Activated CD8-positive, alpha-beta T cell treated with anti-CD3 and anti-CD28 coated beads for 36 hours (primary cell): Measurements from ENCODE around the gene DNAJB4. TPM values are rescaled to one million over a fixed set of nuclear protein-coding genes. Genes with fewer than 3 reads are reported as not detected.

Experiments used
- ATAC-seq: fragments of 200-7000 bp; cut with Tn5 transposase; one replicate; pipeline ENCODE4 v1.10.0; 2021; ENCODE audit warnings: mild to moderate bottlenecking, moderate library complexity
- CTCF ChIA-PET: fragments of 350-600 bp; sonication (Branson Sonifier 250); formaldehyde crosslinking; loops from one replicate; lab custom pipeline; 2021; ENCODE audit warnings: antibody characterized with exemption; lab: Charles Lee
- POLR2A ChIA-PET: fragments of 350-600 bp; sonication (Branson Sonifier 250); formaldehyde crosslinking; loops from one replicate; lab custom pipeline; 2021; ENCODE audit warnings: antibody characterized with exemption; lab: Charles Lee
- DNase-seq: peaks from one replicate; pipeline ENCODE4 v3.0.0-alpha.2; 2020
- H3K27ac Mint-ChIP-seq: one replicate; pipeline ENCODE4 v1.8.0; 2021; ENCODE audit warnings: mild to moderate bottlenecking, mixed read lengths
- H3K27me3 Mint-ChIP-seq: one replicate; pipeline ENCODE4 v1.8.0; 2021; ENCODE audit warnings: mixed read lengths
- H3K36me3 Mint-ChIP-seq: one replicate; pipeline ENCODE4 v1.8.0; 2021; ENCODE audit warnings: low read depth, mixed read lengths
- H3K4me1 Mint-ChIP-seq: one replicate; pipeline ENCODE4 v1.8.0; 2021; ENCODE audit warnings: low read depth, mixed read lengths
- H3K4me3 Mint-ChIP-seq: one replicate; pipeline ENCODE4 v1.8.0; 2021; ENCODE audit warnings: mild to moderate bottlenecking, moderate library complexity, mixed read lengths
- H3K9me3 Mint-ChIP-seq: one replicate; pipeline ENCODE4 v1.8.0; 2021; ENCODE audit warnings: mixed read lengths
- intact Hi-C: fragments of 100-400 bp; cut with micrococcal nuclease; formaldehyde crosslinking; loops from one replicate; pipeline ENCODE4 v1.10.0; 2022
- total RNA-seq, 2 experiments: library from RNA; stranded (reverse); gene quantifications; one replicate each; pipeline ENCODE4 v1.2.3, GENCODE V29; 2021
- TF ChIP-seq, protein P1 (sequence below): fragments of 200-600 bp; IDR thresholded peaks from one replicate; pipeline ENCODE4 v1.8.0; 2022; ENCODE audit warnings: antibody characterized with exemption, mild to moderate bottlenecking

Gene DNAJB4
- total RNA-seq, 2 experiments from 2014 or later = 9.7 to 12.0 TPM

GRCh38 chr1:78007677-78008341 lies 3.1 kb downstream of the DNAJB4 start:
- intact Hi-C loops = no loop called here
- ChIA-PET POLR2A (interaction anchor here (9.3 kb wide), 1 partner anchor 28 kb away, joined by 203 read pairs; the partner anchor contains the start of gene FUBP1), CTCF (no interaction called here)
- no peak overlapping the region for H3K4me3 Mint-ChIP-seq
- DNase-seq = no peak
- peaks cover 2% of the 10 kb centered on the region for H3K27me3 Mint-ChIP-seq
- TF ChIP-seq, protein P1, sequence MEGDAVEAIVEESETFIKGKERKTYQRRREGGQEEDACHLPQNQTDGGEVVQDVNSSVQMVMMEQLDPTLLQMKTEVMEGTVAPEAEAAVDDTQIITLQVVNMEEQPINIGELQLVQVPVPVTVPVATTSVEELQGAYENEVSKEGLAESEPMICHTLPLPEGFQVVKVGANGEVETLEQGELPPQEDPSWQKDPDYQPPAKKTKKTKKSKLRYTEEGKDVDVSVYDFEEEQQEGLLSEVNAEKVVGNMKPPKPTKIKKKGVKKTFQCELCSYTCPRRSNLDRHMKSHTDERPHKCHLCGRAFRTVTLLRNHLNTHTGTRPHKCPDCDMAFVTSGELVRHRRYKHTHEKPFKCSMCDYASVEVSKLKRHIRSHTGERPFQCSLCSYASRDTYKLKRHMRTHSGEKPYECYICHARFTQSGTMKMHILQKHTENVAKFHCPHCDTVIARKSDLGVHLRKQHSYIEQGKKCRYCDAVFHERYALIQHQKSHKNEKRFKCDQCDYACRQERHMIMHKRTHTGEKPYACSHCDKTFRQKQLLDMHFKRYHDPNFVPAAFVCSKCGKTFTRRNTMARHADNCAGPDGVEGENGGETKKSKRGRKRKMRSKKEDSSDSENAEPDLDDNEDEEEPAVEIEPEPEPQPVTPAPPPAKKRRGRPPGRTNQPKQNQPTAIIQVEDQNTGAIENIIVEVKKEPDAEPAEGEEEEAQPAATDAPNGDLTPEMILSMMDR = no peak
- H3K27ac Mint-ChIP-seq = no peak overlapping the region
- peaks cover 4% of the 10 kb centered on the region for H3K36me3 Mint-ChIP-seq
- peaks cover 43% of the 10 kb centered on the region for H3K4me1 Mint-ChIP-seq
- H3K9me3 Mint-ChIP-seq = no peaks in the 10 kb centered on the region
- ATAC-seq = no peak

DNA sequence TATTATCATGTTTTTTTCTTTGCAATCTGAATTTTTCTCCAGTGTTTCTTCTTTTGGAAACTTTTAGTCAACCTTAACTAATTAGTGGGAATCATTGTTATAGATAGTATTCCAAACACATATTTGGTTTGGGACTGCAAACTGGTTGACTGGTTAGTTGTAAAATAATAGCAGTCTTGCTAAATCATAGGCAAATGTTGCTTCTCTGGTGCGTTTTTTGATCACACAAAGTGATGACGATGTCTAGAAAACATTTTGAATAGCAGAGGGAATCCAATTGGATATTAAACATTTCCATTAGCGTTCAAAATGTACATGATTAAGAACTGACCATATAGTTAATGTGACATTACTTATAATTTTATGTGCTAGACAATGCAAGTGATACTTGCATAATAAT lies 4.5 kb downstream of the DNAJB4 start:
- H3K4me3 Mint-ChIP-seq = no peak overlapping the region
- peaks cover 34% of the 10 kb centered on the region for H3K4me1 Mint-ChIP-seq
- intact Hi-C loops = no loop called here
- ChIA-PET POLR2A (interaction anchor here (9.3 kb wide), 1 partner anchor 29 kb away, joined by 203 read pairs; the partner anchor contains the start of gene FUBP1), CTCF (interaction anchor here (1.0 kb wide), 1 partner anchor 105 kb away, joined by 3 read pairs; no protein-coding TSS in a partner anchor)
- H3K9me3 Mint-ChIP-seq = no peaks in the 10 kb centered on the region
- TF ChIP-seq, protein P1 = no peak
- ATAC-seq (no peak), DNase-seq (no peak)
- H3K27me3 Mint-ChIP-seq = peaks cover 2% of the 10 kb centered on the region
- no peak overlapping the region for H3K27ac Mint-ChIP-seq
- H3K36me3 Mint-ChIP-seq = peaks cover 9% of the 10 kb centered on the region

- no peak overlapping the region for H3K27ac Mint-ChIP-seq
- H3K4me3 Mint-ChIP-seq = no peak overlapping the region
- intact Hi-C loops = no loop called here
- TF ChIP-seq, protein P1 = no peak
- ATAC-seq = no peak
- ChIA-PET CTCF (interaction anchor here (1.0 to 1.2 kb wide), 2 partner anchors 19 to 104 kb away, joined by 3 read pairs; no protein-coding TSS in a partner anchor), POLR2A (interaction anchor here (1.0 kb wide), 1 partner anchor 31 kb away, joined by 3 read pairs; the partner anchor contains the start of gene FUBP1)
- no peaks in the 10 kb centered on the region for H3K9me3 Mint-ChIP-seq
- peaks cover 6% of the 10 kb centered on the region for H3K36me3 Mint-ChIP-seq
- H3K4me1 Mint-ChIP-seq = peaks cover 30% of the 10 kb centered on the region
- H3K27me3 Mint-ChIP-seq = no peaks in the 10 kb centered on the region
- no peak for DNase-seq
Observed at GRCh38 chr1:78009836-78010235, 5.1 kb downstream of the DNAJB4 start.

- H3K36me3 Mint-ChIP-seq = peaks cover 13% of the 10 kb centered on the region
- H3K4me3 Mint-ChIP-seq = no peak overlapping the region
- no peaks in the 10 kb centered on the region for H3K9me3 Mint-ChIP-seq
- no peak for DNase-seq
- ATAC-seq = no peak
- intact Hi-C loops = no loop called here
- no peak overlapping the region for H3K27ac Mint-ChIP-seq
- TF ChIP-seq, protein P1 = no peak
- ChIA-PET POLR2A (interaction anchor here (0.6 to 1.4 kb wide), 3 partner anchors 34 to 103 kb away, joined by 4 to 5 read pairs (median 4); no protein-coding TSS in a partner anchor), CTCF (interaction anchor here (0.6 to 1.2 kb wide), 2 partner anchors 20 to 47 kb away, joined by 3 read pairs; no protein-coding TSS in a partner anchor)
- H3K27me3 Mint-ChIP-seq = no peaks in the 10 kb centered on the region
- peaks cover 29% of the 10 kb centered on the region for H3K4me1 Mint-ChIP-seq
Observed at GRCh38 chr1:78011050-78011449, 6.3 kb downstream of the DNAJB4 start.

DNA sequence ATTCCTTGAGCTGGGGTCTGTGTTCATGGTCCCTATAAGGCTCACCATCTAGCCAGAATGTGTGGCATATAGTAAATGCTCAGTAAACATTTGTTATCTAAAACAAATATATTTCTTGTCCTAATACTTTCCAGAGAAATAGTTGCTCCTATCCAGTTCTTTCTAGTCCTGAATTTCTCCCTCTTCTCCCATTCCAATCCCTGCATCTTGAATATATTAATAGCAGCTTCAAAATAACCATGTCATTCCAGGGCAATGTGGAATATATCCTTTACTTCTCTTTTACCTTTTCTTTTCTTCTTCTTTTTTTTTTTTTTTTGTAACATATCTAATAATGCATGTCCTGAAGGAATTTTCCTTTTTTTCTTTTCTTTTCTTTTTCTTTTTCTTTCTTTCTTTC lies 10.4 kb downstream of the DNAJB4 start:
- Mint-ChIP-seq H3K27me3 (no peaks in the 10 kb centered on the region), H3K4me1 (peaks cover 8% of the 10 kb centered on the region), H3K4me3 (no peak overlapping the region), H3K36me3 (peaks cover 14% of the 10 kb centered on the region), H3K27ac (no peak overlapping the region), H3K9me3 (no peaks in the 10 kb centered on the region)
- ATAC-seq (no peak), DNase-seq (no peak)
- intact Hi-C loops = no loop called here
- TF ChIP-seq, protein P1 = no peak
- POLR2A ChIA-PET = interaction anchor here (1.1 to 1.5 kb wide), 2 partner anchors 10 to 37 kb away, joined by 3 to 10 read pairs; partner anchors contain the start of gene DNAJB4
- CTCF ChIA-PET = interaction anchor here (0.9 kb wide), 1 partner anchor 11 kb away, joined by 3 read pairs; the partner anchor contains the start of gene DNAJB4
